Smooth muscle cell (in vitro differentiated cells): Measurements from ENCODE around the gene DOK3. TPM values are rescaled to one million over a fixed set of nuclear protein-coding genes. Genes with fewer than 3 reads are reported as not detected.

Experiments used
- DNase-seq: peaks from one replicate; lab custom pipeline; 2025; ENCODE audit not compliant: unreplicated experiment; lab: John Stamatoyannopoulos, UW
- H2AFZ ChIP-seq: fragments of 200-600 bp; sonication (generic); 2 replicates; pipeline ENCODE4 v1.6.0; 2016; ENCODE audit warnings: antibody characterized with exemption, low read depth, mild to moderate bottlenecking
- H3F3A ChIP-seq: fragments of 200-600 bp; sonication (generic); 2 replicates; pipeline ENCODE4 v1.6.0; 2017; ENCODE audit warnings: antibody characterized with exemption, low read depth
- H3K27ac ChIP-seq: fragments of 200-600 bp; sonication (generic); 2 replicates; pipeline ENCODE4 v1.5.1; 2016; ENCODE audit warnings: low read depth, mild to moderate bottlenecking
- H3K27me3 ChIP-seq: fragments of 200-600 bp; sonication (generic); 2 replicates; pipeline ENCODE4 v1.6.1; 2016; ENCODE audit warnings: low read depth, mild to moderate bottlenecking
- H3K36me3 ChIP-seq: fragments of 200-600 bp; sonication (generic); 2 replicates; pipeline ENCODE4 v1.5.1; 2016; ENCODE audit warnings: low read depth
- H3K4me1 ChIP-seq: fragments of 200-600 bp; sonication (generic); 2 replicates; pipeline ENCODE4 v1.5.1; 2016; ENCODE audit warnings: low read depth
- H3K4me2 ChIP-seq: fragments of 200-600 bp; sonication (generic); 2 replicates; pipeline ENCODE4 v1.6.0; 2016; ENCODE audit warnings: mild to moderate bottlenecking
- H3K4me3 ChIP-seq: fragments of 200-600 bp; sonication (generic); 2 replicates; pipeline ENCODE4 v1.5.1; 2016; ENCODE audit warnings: mild to moderate bottlenecking
- H3K79me2 ChIP-seq: fragments of 200-600 bp; sonication (generic); 2 replicates; pipeline ENCODE4 v1.6.0; 2016; ENCODE audit warnings: low read depth, mild to moderate bottlenecking
- H3K9ac ChIP-seq: fragments of 200-600 bp; sonication (generic); 2 replicates; pipeline ENCODE4 v1.6.0; 2016; ENCODE audit warnings: low read depth
- H3K9me3 ChIP-seq: fragments of 200-600 bp; sonication (generic); replicated peaks from 2 replicates; pipeline ENCODE4 v1.5.1; 2016; ENCODE audit warnings: low read depth
- H4K20me1 ChIP-seq: fragments of 200-600 bp; sonication (generic); 2 replicates; pipeline ENCODE4 v1.6.0; 2016; ENCODE audit warnings: low read depth
- CTCF ChIP-seq: fragments of 200-600 bp; sonication (generic); IDR thresholded peaks from 2 replicates; pipeline ENCODE4 v1.5.1; 2017; ENCODE audit warnings: borderline replicate concordance, mild to moderate bottlenecking, antibody characterized with exemption; ENCODE audit not compliant: insufficient read depth, poor library complexity, severe bottlenecking
- WGBS: methylation state at CpG from one replicate; pipeline ENCODE4 v1.1.7; 2016; ENCODE audit warnings: low lambda C conversion rate; 5-methylcytosine and 5-hydroxymethylcytosine counted together
- polyA plus RNA-seq: library from polyadenylated mRNA; unstranded; fragments of >200 nt; fragmentation: Nextera tagmentation; extraction: Ambion mirVana; gene quantifications from 2 replicates; pipeline ENCODE4 v1.2.1, GENCODE V29; 2016
- total RNA-seq: library from RNA; depleted of rRNA; stranded (reverse); fragments of >200 nt; gene quantifications from 2 replicates; pipeline ENCODE4 v1.2.3, GENCODE V29; 2014

Gene DOK3
- total and polyA plus RNA-seq, 2 experiments from 2014 or later: 0.58 to 1.4 TPM

- no peaks in the 10 kb centered on the region for H3K9me3 ChIP-seq
- peak overlapping the region; percentile 81 for H3K27ac ChIP-seq
- H3F3A ChIP-seq: peaks cover 28% of the 10 kb centered on the region
- peaks cover 57% of the 10 kb centered on the region for H4K20me1 ChIP-seq
- no peaks in the 10 kb centered on the region for H3K36me3 ChIP-seq
- peaks cover 18% of the 10 kb centered on the region for H3K4me1 ChIP-seq
- TF ChIP-seq CTCF: no peak
- no peaks in the 10 kb centered on the region for H3K27me3 ChIP-seq
- H2AFZ ChIP-seq: no peak overlapping the region
- H3K79me2 ChIP-seq: no peaks in the 10 kb centered on the region
- H3K4me2 ChIP-seq: peak overlapping the region; percentile 99
- peak overlapping the region; percentile 69 for H3K4me3 ChIP-seq
- WGBS: 21% methylated on average over 24 of the region's 31 CpGs
- peak overlapping the region; percentile 78 for H3K9ac ChIP-seq
- no peak for DNase-seq
These were observed 55.7 kb downstream of the DOK3 start for GRCh38 chr5:177453852-177454396.

GRCh38 chr5:177452688-177453638, 56.7 kb downstream of the DOK3 start:
- H3K27ac ChIP-seq: no peak overlapping the region
- no peaks in the 10 kb centered on the region for H3K27me3 ChIP-seq
- WGBS: 91% methylated on average over 17 of the region's 17 CpGs
- H3K9me3 ChIP-seq: no peaks in the 10 kb centered on the region
- H3K4me2 ChIP-seq: no peak overlapping the region
- H3K4me3 ChIP-seq: no peak overlapping the region
- H2AFZ ChIP-seq: no peak overlapping the region
- peaks cover 22% of the 10 kb centered on the region for H3K4me1 ChIP-seq
- no peaks in the 10 kb centered on the region for H3K36me3 ChIP-seq
- H4K20me1 ChIP-seq: peaks cover 56% of the 10 kb centered on the region
- TF ChIP-seq CTCF: no peak
- peaks cover 27% of the 10 kb centered on the region for H3F3A ChIP-seq
- no peak for DNase-seq
- no peak overlapping the region for H3K9ac ChIP-seq
- H3K79me2 ChIP-seq: no peaks in the 10 kb centered on the region

Other genes with a start within 250 kb of the DOK3 start
- gene RAB24, start 206.1 kb downstream of the DOK3 start, total RNA-seq: 15.3 and 41.8 TPM in 2 replicates
- 46.4 and 49.5 TPM in 2 replicates for gene RAB24, start 206.1 kb downstream of the DOK3 start, polyA plus RNA-seq
- 132 and 197 TPM in 2 replicates for gene PRELID1, start 206.0 kb downstream of the DOK3 start, total RNA-seq
- 264 and 268 TPM in 2 replicates for gene PRELID1, start 206.0 kb downstream of the DOK3 start, polyA plus RNA-seq
- gene MXD3, start 197.9 kb downstream of the DOK3 start, total RNA-seq: 8.6 and 16.9 TPM in 2 replicates
- 14.9 and 15.6 TPM in 2 replicates for gene MXD3, start 197.9 kb downstream of the DOK3 start, polyA plus RNA-seq
- gene LMAN2, start 158.2 kb downstream of the DOK3 start, total RNA-seq: 178 and 241 TPM in 2 replicates
- 236 and 253 TPM in 2 replicates for gene LMAN2, start 158.2 kb downstream of the DOK3 start, polyA plus RNA-seq
- gene RGS14, start 151.9 kb downstream of the DOK3 start, total RNA-seq: 6.0 and 38.5 TPM in 2 replicates
- gene RGS14, start 151.9 kb downstream of the DOK3 start, polyA plus RNA-seq: 23.3 and 23.8 TPM in 2 replicates
- not detected in 2 replicates for gene SLC34A1, start 125.4 kb downstream of the DOK3 start, total RNA-seq
- gene SLC34A1, start 125.4 kb downstream of the DOK3 start, polyA plus RNA-seq: not detected in 2 replicates
- gene PFN3, start 109.2 kb downstream of the DOK3 start, total RNA-seq: not detected in 2 replicates
- not detected in 2 replicates for gene PFN3, start 109.2 kb downstream of the DOK3 start, polyA plus RNA-seq
- gene F12, start 100.3 kb downstream of the DOK3 start, total RNA-seq: 1.8 and 3.6 TPM in 2 replicates
- gene F12, start 100.3 kb downstream of the DOK3 start, polyA plus RNA-seq: 10.4 and 15.0 TPM in 2 replicates
- gene GRK6, start 83.2 kb downstream of the DOK3 start, total RNA-seq: 13.3 and 20.8 TPM in 2 replicates
- 28.5 and 33.8 TPM in 2 replicates for gene GRK6, start 83.2 kb downstream of the DOK3 start, polyA plus RNA-seq
- 6.5 and 6.7 TPM in 2 replicates for gene PRR7, start 63.0 kb downstream of the DOK3 start, total RNA-seq
- gene PRR7, start 63.0 kb downstream of the DOK3 start, polyA plus RNA-seq: 31.9 and 33.6 TPM in 2 replicates
- gene DBN1, start 36.2 kb downstream of the DOK3 start, total RNA-seq: 116 and 121 TPM in 2 replicates
- 194 and 202 TPM in 2 replicates for gene DBN1, start 36.2 kb downstream of the DOK3 start, polyA plus RNA-seq
- 172 and 235 TPM in 2 replicates for gene PDLIM7, start 12.2 kb downstream of the DOK3 start, total RNA-seq
- 511 and 635 TPM in 2 replicates for gene PDLIM7, start 12.2 kb downstream of the DOK3 start, polyA plus RNA-seq
- gene DDX41, start 7.1 kb upstream of the DOK3 start, total RNA-seq: 77.2 and 90.0 TPM in 2 replicates
- 72.5 and 80.4 TPM in 2 replicates for gene DDX41, start 7.1 kb upstream of the DOK3 start, polyA plus RNA-seq
- 28.3 and 36.5 TPM in 2 replicates for gene FAM193B, start 44.7 kb upstream of the DOK3 start, total RNA-seq
- 42.8 and 58.2 TPM in 2 replicates for gene FAM193B, start 44.7 kb upstream of the DOK3 start, polyA plus RNA-seq
- 211 and 224 TPM in 2 replicates for gene TMED9, start 82.4 kb upstream of the DOK3 start, total RNA-seq
- 611 and 662 TPM in 2 replicates for gene TMED9, start 82.4 kb upstream of the DOK3 start, polyA plus RNA-seq
- gene B4GALT7, start 90.3 kb upstream of the DOK3 start, total RNA-seq: 34.6 and 41.5 TPM in 2 replicates
- 55.8 and 72.8 TPM in 2 replicates for gene B4GALT7, start 90.3 kb upstream of the DOK3 start, polyA plus RNA-seq